ENCODE measurements around the gene CDK14. TPM values are rescaled to one million over a fixed set of nuclear protein-coding genes. Genes with fewer than 3 reads are reported as not detected.

CDK14 gene
- total RNA-seq, 2 donors from 2014 or later, result 8.7 to 13.4 TPM

GRCh38 chr7:90824386-90825307, 228.5 kb downstream of the CDK14 start:
- Histone ChIP-seq H3K36me3 (ENCODE audit: control insufficient read depth, insufficient read depth, low read length) (no peaks in the 10 kb centered on the region), H3K9ac (ENCODE audit: extremely low read depth, low read length, poor library complexity, severe bottlenecking) (no peak overlapping the region), H3K4me3 (ENCODE audit: low read length) (no peak overlapping the region), H3K9me3 (ENCODE audit: control insufficient read depth, low read length) (peaks cover 11% of the 10 kb centered on the region), H3K4me1 (ENCODE audit: control insufficient read depth, insufficient read depth, low read length) (no peaks in the 10 kb centered on the region), H3K27ac (ENCODE audit: low read depth, low read length) (no peak overlapping the region), H3K27me3 (ENCODE audit: control insufficient read depth, insufficient read depth, low read length, poor library complexity, severe bottlenecking) (no peaks in the 10 kb centered on the region)
- TF ChIP-seq CTCF (conservative IDR thresholded peaks at IDR 0.05), result no peak
- 77 to 100% methylated on average over 2 to 5 of the region's 5 CpGs for WGBS, 2 experiments (ENCODE audit: insufficient coverage in 1 of 2, insufficient read length in 1 of 2)
- Mint-ChIP-seq H3K36me3 (ENCODE audit: low read depth) (peaks cover 10% of the 10 kb centered on the region), H3K4me1 (no peaks in the 10 kb centered on the region), H3K27me3 (ENCODE audit: insufficient read depth) (peaks cover 7% of the 10 kb centered on the region), H3K4me3 (no peak overlapping the region), H3K27ac (no peak overlapping the region), H3K9me3 (peaks cover 13% of the 10 kb centered on the region)
- DNase-seq, result no peak

DNA sequence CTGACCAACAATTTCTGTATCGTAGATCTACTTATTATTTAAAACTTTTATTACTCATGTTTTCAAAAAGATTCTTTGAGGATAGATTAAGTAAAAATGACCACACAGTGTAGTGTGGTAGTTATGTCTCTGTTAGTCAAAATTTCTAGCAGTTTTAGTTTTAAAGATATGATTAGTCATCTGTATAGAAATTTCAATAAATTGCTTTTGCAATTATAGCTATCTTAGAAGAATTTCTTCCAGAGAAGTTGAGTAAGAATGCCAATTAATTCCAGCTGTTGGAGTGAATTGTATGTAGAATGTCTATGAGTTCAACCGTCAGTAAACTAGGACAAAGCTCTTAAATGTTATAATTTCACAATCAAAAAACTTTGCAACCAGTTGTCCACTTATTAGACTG, 229.7 kb downstream of the CDK14 start:
- no peak for DNase-seq
- Mint-ChIP-seq H3K4me1 (no peaks in the 10 kb centered on the region), H3K9me3 (peaks cover 24% of the 10 kb centered on the region), H3K27ac (no peak overlapping the region), H3K4me3 (no peak overlapping the region), H3K36me3 (ENCODE audit: low read depth) (peaks cover 7% of the 10 kb centered on the region), H3K27me3 (ENCODE audit: insufficient read depth) (peaks cover 1% of the 10 kb centered on the region)
- H3K4me3 ChIP-seq (ENCODE audit: low read length), result no peak overlapping the region
- WGBS, 2 experiments (ENCODE audit: insufficient coverage in 1 of 2, insufficient read length in 1 of 2), result 100% methylated on average over 1 of the region's 2 CpGs; no CpG with 5 or more reads in 1 of the 2 experiments
- H3K9ac ChIP-seq (ENCODE audit: extremely low read depth, low read length, poor library complexity, severe bottlenecking), result no peak overlapping the region
- no peaks in the 10 kb centered on the region for H3K4me1 ChIP-seq (ENCODE audit: control insufficient read depth, insufficient read depth, low read length)
- no peaks in the 10 kb centered on the region for H3K27me3 ChIP-seq (ENCODE audit: control insufficient read depth, insufficient read depth, low read length, poor library complexity, severe bottlenecking)
- H3K36me3 ChIP-seq (ENCODE audit: control insufficient read depth, insufficient read depth, low read length), result no peaks in the 10 kb centered on the region
- H3K27ac ChIP-seq (ENCODE audit: low read depth, low read length), result no peak overlapping the region
- TF ChIP-seq CTCF (conservative IDR thresholded peaks at IDR 0.05), result no peak
- H3K9me3 ChIP-seq (ENCODE audit: control insufficient read depth, low read length), result peaks cover 22% of the 10 kb centered on the region

DNA sequence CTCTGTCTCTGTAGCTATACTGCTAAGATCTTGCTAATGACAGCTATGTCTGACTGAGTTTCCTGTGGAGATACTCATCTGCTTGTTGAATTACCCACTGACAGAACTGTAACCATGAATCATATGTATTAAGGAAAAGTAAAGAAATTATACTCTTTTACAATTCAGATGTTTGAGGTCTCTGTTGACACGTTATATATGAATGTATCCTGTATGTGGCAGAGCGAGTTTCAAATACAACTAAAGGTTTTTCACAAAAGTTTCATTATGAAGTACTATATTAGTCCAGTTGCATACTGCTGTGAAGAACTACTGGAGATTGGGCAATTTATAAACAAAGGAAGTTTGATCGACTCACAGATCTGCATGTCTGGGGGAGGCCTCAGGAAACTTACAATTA, 232.5 kb downstream of the CDK14 start:
- TF ChIP-seq CTCF (conservative IDR thresholded peaks at IDR 0.05), result no peak
- Mint-ChIP-seq H3K27me3 (ENCODE audit: insufficient read depth) (no peaks in the 10 kb centered on the region), H3K4me1 (no peaks in the 10 kb centered on the region), H3K4me3 (no peak overlapping the region), H3K27ac (no peak overlapping the region), H3K9me3 (peaks cover 25% of the 10 kb centered on the region), H3K36me3 (ENCODE audit: low read depth) (peaks cover 7% of the 10 kb centered on the region)
- H3K27me3 ChIP-seq (ENCODE audit: control insufficient read depth, insufficient read depth, low read length, poor library complexity, severe bottlenecking), result no peaks in the 10 kb centered on the region
- H3K36me3 ChIP-seq (ENCODE audit: control insufficient read depth, insufficient read depth, low read length), result no peaks in the 10 kb centered on the region
- 97 to 100% methylated on average over 2 to 3 of the region's 3 CpGs for WGBS, 2 experiments (ENCODE audit: insufficient coverage in 1 of 2, insufficient read length in 1 of 2)
- H3K27ac ChIP-seq (ENCODE audit: low read depth, low read length), result no peak overlapping the region
- peaks cover 23% of the 10 kb centered on the region for H3K9me3 ChIP-seq (ENCODE audit: control insufficient read depth, low read length)
- H3K4me3 ChIP-seq (ENCODE audit: low read length), result peak overlapping the region; percentile 32
- no peak for DNase-seq
- no peaks in the 10 kb centered on the region for H3K4me1 ChIP-seq (ENCODE audit: control insufficient read depth, insufficient read depth, low read length)
- H3K9ac ChIP-seq (ENCODE audit: extremely low read depth, low read length, poor library complexity, severe bottlenecking), result no peak overlapping the region
